Measurements from ENCODE around the gene SLC35A3. TPM values are rescaled to one million over a fixed set of nuclear protein-coding genes. Genes with fewer than 3 reads are reported as not detected.

Gene SLC35A3
- total RNA-seq (2022; extraction: Qiagen RNA extraction; ENCODE audit: low read depth): 5.2 to 12.8 TPM (median 10.9 TPM) in 5 replicates

GRCh38 chr1:99969729-99970621 is at the start of gene SLC35A3:
TSS of gene SLC35A3 (plus strand) at chr1:99969996. CDS start at chr1:99993555, 23,559 bp downstream.

Other genes starting within 250 kb of the SLC35A3 start
- 2.2 to 2.5 TPM (median 2.4 TPM) in 5 replicates for gene FRRS1, start 203.4 kb upstream of the SLC35A3 start, total RNA-seq (2022; extraction: Qiagen RNA extraction; ENCODE audit: low read depth)
- gene AGL, start 119.6 kb upstream of the SLC35A3 start, total RNA-seq (2022; extraction: Qiagen RNA extraction; ENCODE audit: low read depth): 2.9 to 4.9 TPM (median 4.2 TPM) in 5 replicates
- gene SASS6, start 162.9 kb downstream of the SLC35A3 start, total RNA-seq (2022; extraction: Qiagen RNA extraction; ENCODE audit: low read depth): 3.7 to 5.7 TPM (median 5.0 TPM) in 5 replicates
- gene TRMT13, start 163.2 kb downstream of the SLC35A3 start, total RNA-seq (2022; extraction: Qiagen RNA extraction; ENCODE audit: low read depth): 6.0 to 9.4 TPM (median 8.5 TPM) in 5 replicates
- gene LRRC39, start 208.3 kb downstream of the SLC35A3 start, total RNA-seq (2022; extraction: Qiagen RNA extraction; ENCODE audit: low read depth): 0.13 to 0.15 TPM (median 0.13 TPM) in 3 of 5 replicates, not detected in the others

Data from A549 treated with DMSO at 1 μM for 4 hours (cell line).